Naive thymus-derived CD4-positive, alpha-beta T cell (primary cell): ENCODE data around the gene SPPL2C. TPM values are rescaled to one million over a fixed set of nuclear protein-coding genes. Genes with fewer than 3 reads are reported as not detected.

Experiments used
- ATAC-seq: fragments of 150-1000 bp; cut with Tn5 transposase; 2 replicates; pipeline ENCODE4 v1.10.0; 2021; ENCODE audit warnings: mild to moderate bottlenecking, moderate library complexity
- CTCF ChIA-PET: fragments of 350-600 bp; sonication (Branson Sonifier 250); formaldehyde crosslinking; loops from one replicate; lab custom pipeline; 2021; ENCODE audit warnings: antibody characterized with exemption; lab: Charles Lee
- POLR2A ChIA-PET: fragments of 350-600 bp; sonication (Branson Sonifier 250); formaldehyde crosslinking; loops from one replicate; lab custom pipeline; 2021; ENCODE audit warnings: antibody characterized with exemption, inconsistent platforms; lab: Charles Lee
- DNase-seq, 9 donors: peaks; one replicate each; pipeline versions ENCODE4 v3.0.0 to v3.0.0-alpha.2; 2020 to 2022; ENCODE audit warnings: mixed read lengths in 1 of 9
- H3K27ac ChIP-seq: one replicate; pipeline ENCODE4 v1.7.0; 2013; ENCODE audit warnings: mild to moderate bottlenecking, low read depth, low read length, moderate library complexity
- H3K27me3 ChIP-seq, 2 donors: one replicate each; pipeline ENCODE4 v1.7.0; 2013; ENCODE audit warnings: low read length in 2 of 2, mild to moderate bottlenecking in 2 of 2, moderate library complexity in 2 of 2; ENCODE audit not compliant: control insufficient read depth in 2 of 2, insufficient read depth in 2 of 2
- H3K36me3 ChIP-seq, 3 experiments: 1 replicate in 2 of 3; 2 replicates in 1 of 3; pipeline ENCODE4 v1.7.0; 2013; ENCODE audit warnings: low read length in 3 of 3, mild to moderate bottlenecking in 3 of 3, moderate library complexity in 1 of 3; ENCODE audit not compliant: insufficient read depth in 3 of 3, control insufficient read depth in 2 of 3
- H3K4me1 ChIP-seq, 2 donors: one replicate each; pipeline ENCODE4 v1.7.0; 2013; ENCODE audit warnings: low read length in 2 of 2, mild to moderate bottlenecking in 2 of 2, moderate library complexity in 1 of 2; ENCODE audit not compliant: control insufficient read depth in 2 of 2, insufficient read depth in 2 of 2
- H3K4me3 ChIP-seq: 2 replicates; pipeline ENCODE4 v1.7.0; 2013; ENCODE audit warnings: mild to moderate bottlenecking, low read length
- H3K9me3 ChIP-seq, 3 experiments: 1 replicate in 2 of 3; 2 replicates in 1 of 3; pipeline ENCODE4 v1.7.0; 2013; ENCODE audit warnings: low read length in 3 of 3; ENCODE audit not compliant: control insufficient read depth in 2 of 3
- H3K27ac Mint-ChIP-seq, 9 donors: one replicate each; pipeline ENCODE4 v1.8.0; 2020 to 2022; ENCODE audit warnings: mixed read lengths in 9 of 9, mild to moderate bottlenecking in 8 of 9, moderate library complexity in 5 of 9, inconsistent platforms in 2 of 9
- H3K27me3 Mint-ChIP-seq, 5 donors: one replicate each; pipeline ENCODE4 v1.8.0; 2021 to 2022; ENCODE audit warnings: mixed read lengths in 5 of 5, mild to moderate bottlenecking in 1 of 5
- H3K36me3 Mint-ChIP-seq, 5 donors: one replicate each; pipeline ENCODE4 v1.8.0; 2020 to 2022; ENCODE audit warnings: mixed read lengths in 5 of 5, mild to moderate bottlenecking in 3 of 5, inconsistent platforms in 1 of 5
- H3K4me1 Mint-ChIP-seq, 7 donors: one replicate each; pipeline ENCODE4 v1.8.0; 2020 to 2022; ENCODE audit warnings: mixed read lengths in 7 of 7, mild to moderate bottlenecking in 3 of 7, inconsistent platforms in 1 of 7
- H3K4me3 Mint-ChIP-seq, 10 donors: one replicate each; pipeline ENCODE4 v1.8.0; 2020 to 2022; ENCODE audit warnings: mild to moderate bottlenecking in 10 of 10, mixed read lengths in 10 of 10, moderate library complexity in 6 of 10, inconsistent platforms in 2 of 10
- H3K9me3 Mint-ChIP-seq, 11 donors: one replicate each; pipeline ENCODE4 v1.8.0; 2020 to 2022; ENCODE audit warnings: mixed read lengths in 11 of 11, mild to moderate bottlenecking in 4 of 11, inconsistent platforms in 1 of 11, moderate library complexity in 1 of 11
- intact Hi-C, 2 donors: fragments of 100-400 bp; cut with micrococcal nuclease; formaldehyde crosslinking; loops; one replicate each; pipeline ENCODE4 v1.15.1; 2023
- polyA plus RNA-seq, 2 donors: library from polyadenylated mRNA; unstranded; fragments of 300-500 nt; fragmentation: Illumina TruSeq; gene quantifications; one replicate each; pipeline ENCODE4 v1.2.3, GENCODE V29; 2021
- total RNA-seq, 6 experiments: library from RNA in 5 of 6; stranded (reverse) in 5 of 6; gene quantifications; 1 replicate in 5 of 6; 2 replicates in 1 of 6; pipeline ENCODE4 v1.2.3 and lab custom pipeline; 2021 to 2026

The SPPL2C gene
- total and polyA plus RNA-seq, 7 experiments from 2014 or later: not detected

DNA sequence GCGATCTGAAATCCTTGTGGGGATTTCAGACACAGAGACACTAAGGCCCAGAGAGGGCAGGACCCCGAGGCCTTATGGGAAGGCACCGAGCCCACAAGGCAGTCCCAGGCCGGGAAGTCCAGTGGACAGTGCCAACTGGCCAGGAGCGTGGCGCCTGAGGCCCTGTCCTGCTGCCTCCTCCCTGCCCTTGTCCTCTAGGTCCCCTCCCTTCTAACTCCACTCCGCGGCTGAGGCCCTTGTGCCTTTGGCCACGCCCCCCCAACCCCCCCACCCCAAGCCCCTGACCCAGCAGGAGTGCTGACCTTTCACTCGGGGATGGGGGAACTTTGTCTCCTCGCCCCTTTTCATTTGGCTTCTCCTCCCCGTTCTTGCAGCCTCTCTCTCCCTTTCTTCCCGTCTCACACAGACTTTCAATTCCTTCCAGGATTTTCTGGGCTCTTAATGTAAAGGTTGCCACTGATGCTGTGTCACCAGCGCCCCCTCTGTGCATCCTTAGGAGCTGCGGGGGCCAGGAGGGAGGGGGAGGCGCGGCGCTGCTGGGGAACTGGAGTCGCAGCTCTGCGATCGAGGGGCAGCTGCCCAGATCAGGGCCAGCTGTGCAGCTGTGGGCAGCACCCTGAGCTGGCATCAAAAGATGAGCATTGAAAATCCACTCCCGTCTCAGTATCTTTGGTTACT is 31.5 kb upstream of the SPPL2C start:
- ATAC-seq: no peak
- CTCF ChIA-PET: no interaction called here

DNA sequence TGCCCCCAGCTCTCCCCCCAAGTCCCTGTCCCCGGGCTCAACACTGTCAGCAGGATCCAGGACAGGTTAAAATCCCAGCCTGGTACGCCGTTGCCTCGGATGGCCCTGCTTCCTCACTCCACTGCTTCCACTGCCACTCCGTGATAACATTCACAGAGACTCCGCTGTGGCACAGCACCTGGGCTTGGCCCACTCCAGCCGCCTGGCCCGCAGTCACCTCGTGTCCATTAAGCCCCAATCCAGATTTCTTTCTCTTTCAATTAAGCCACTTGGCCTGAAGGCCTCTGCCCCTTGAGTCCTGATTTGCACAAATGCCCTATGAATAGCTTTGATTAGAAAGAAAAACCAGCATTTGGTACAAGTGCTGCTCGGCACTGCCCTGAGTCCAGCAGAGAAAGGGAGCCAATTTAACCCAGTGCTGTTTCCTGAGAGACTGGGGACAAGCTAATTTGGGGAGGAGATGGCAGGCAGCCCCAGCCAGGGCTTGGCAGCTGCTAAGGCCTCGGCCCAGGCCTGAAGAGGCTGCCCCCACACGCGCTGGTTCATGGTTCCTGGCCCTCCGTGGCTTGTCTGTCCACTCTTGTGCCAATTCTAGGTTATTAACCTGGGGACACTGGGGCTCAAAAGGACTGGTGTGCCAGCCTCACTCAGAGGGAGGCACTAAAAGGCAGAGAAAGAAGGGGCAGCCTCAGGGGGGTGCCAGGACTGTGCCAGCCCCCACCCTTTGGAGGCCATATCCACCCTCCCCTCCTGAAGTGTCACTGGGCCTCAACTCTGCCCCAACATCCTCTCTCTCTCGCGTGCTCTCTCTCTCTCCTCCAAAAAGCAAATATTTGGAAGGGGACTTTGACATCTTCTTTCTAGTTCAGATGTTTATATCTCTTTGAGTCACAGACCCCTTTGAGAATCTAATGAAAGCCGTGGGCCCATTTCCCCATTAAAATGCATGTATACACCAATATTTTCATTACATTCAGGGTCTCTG is 29.8 kb upstream of the SPPL2C start:
- H3K9me3 Mint-ChIP-seq: no peaks in the 10 kb centered on the region
- Histone ChIP-seq H3K36me3 (no peaks in the 10 kb centered on the region), H3K9me3 (no peaks in the 10 kb centered on the region), H3K27me3 (no peaks in the 10 kb centered on the region), H3K27ac (no peak overlapping the region), H3K4me3 (no peak overlapping the region), H3K4me1 (no peaks in the 10 kb centered on the region)
- H3K4me1 Mint-ChIP-seq: peaks cover 0 to 1% (median 0%) of the 10 kb centered on the region in 7 donors
- no peaks in the 10 kb centered on the region for H3K36me3 Mint-ChIP-seq
- H3K27me3 Mint-ChIP-seq: peaks cover 0 to 5% (median 4%) of the 10 kb centered on the region in 5 donors
- H3K27ac Mint-ChIP-seq: no peak overlapping the region
- CTCF ChIA-PET: interaction anchor here (1.1 kb wide), 1 partner anchor 9 kb away, joined by 3 read pairs; no protein-coding TSS in a partner anchor
- POLR2A ChIA-PET: no interaction called here
- DNase-seq: no peak
- ATAC-seq: no peak
- intact Hi-C loops: no loop called here
- no peak overlapping the region for H3K4me3 Mint-ChIP-seq

More for the DNA sequence above, 31.5 kb upstream of the SPPL2C start:
- H3K27me3 ChIP-seq: no peaks in the 10 kb centered on the region
- intact Hi-C loops: no loop called here
- peaks cover 0 to 5% (median 4%) of the 10 kb centered on the region in 5 donors for H3K27me3 Mint-ChIP-seq
- H3K36me3 Mint-ChIP-seq: no peaks in the 10 kb centered on the region
- no peak overlapping the region for H3K27ac ChIP-seq
- no peak overlapping the region for H3K4me3 ChIP-seq
- H3K4me1 ChIP-seq: no peaks in the 10 kb centered on the region
- POLR2A ChIA-PET: no interaction called here
- no peak for DNase-seq
- no peaks in the 10 kb centered on the region for H3K36me3 ChIP-seq
- no peak overlapping the region for H3K27ac Mint-ChIP-seq
- no peak overlapping the region for H3K4me3 Mint-ChIP-seq
- no peaks in the 10 kb centered on the region for H3K9me3 ChIP-seq
- peaks cover 0 to 1% (median 0%) of the 10 kb centered on the region in 7 donors for H3K4me1 Mint-ChIP-seq
- no peaks in the 10 kb centered on the region for H3K9me3 Mint-ChIP-seq

DNA sequence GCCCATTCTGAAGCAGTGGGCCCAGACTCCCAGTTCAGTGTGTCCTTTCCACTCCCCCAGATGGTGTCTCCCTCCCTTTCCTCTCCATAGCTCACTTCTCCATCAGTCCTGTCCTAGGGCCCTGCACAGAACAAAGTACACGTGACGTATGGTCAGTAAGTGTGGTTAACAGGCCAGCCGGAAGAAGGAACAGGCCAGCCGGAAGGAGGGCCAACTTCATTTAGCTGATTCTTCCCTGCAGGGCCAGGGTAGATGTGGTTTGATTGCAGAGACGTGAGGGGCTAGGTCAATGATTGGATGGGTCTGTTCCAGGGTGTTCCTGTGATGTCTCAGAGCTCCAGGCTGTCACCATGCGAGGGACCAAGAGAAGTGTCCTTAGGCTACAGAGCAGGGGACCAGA is 28.9 kb upstream of the SPPL2C start:
- Mint-ChIP-seq H3K4me1 (peaks cover 0 to 1% (median 0%) of the 10 kb centered on the region in 7 donors), H3K9me3 (no peaks in the 10 kb centered on the region), H3K4me3 (no peak overlapping the region), H3K27ac (no peak overlapping the region), H3K27me3 (peaks cover 0 to 5% (median 4%) of the 10 kb centered on the region in 5 donors), H3K36me3 (no peaks in the 10 kb centered on the region)
- ATAC-seq: no peak
- DNase-seq: no peak
- POLR2A ChIA-PET: no interaction called here
- no peaks in the 10 kb centered on the region for H3K9me3 ChIP-seq
- intact Hi-C loops: no loop called here
- no peaks in the 10 kb centered on the region for H3K4me1 ChIP-seq
- no peaks in the 10 kb centered on the region for H3K36me3 ChIP-seq
- no peak overlapping the region for H3K27ac ChIP-seq
- H3K4me3 ChIP-seq: no peak overlapping the region
- H3K27me3 ChIP-seq: no peaks in the 10 kb centered on the region
- CTCF ChIA-PET: interaction anchor here (1.1 kb wide), 1 partner anchor 8 kb away, joined by 3 read pairs; no protein-coding TSS in a partner anchor

DNA sequence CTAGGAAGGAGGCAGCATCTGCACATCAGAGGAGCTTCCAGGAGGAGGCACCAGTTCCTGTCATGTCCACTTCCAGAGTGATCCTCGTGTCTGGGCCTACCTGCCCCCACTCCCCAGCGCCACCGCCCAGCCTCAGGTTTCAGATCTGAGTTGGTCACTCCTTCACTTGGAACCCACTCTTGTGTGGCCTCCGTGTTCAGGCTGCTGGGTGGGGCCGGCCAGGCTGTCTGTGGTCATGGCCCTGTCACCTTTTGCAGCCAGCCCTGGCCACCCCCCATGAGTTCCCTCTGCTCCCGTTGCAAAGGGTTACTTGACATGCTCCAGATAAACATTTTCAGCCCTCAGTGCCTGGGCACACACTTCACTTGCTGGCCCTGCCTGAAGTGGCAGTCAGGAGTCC is 26.6 kb upstream of the SPPL2C start:
- intact Hi-C loops: no loop called here

DNA sequence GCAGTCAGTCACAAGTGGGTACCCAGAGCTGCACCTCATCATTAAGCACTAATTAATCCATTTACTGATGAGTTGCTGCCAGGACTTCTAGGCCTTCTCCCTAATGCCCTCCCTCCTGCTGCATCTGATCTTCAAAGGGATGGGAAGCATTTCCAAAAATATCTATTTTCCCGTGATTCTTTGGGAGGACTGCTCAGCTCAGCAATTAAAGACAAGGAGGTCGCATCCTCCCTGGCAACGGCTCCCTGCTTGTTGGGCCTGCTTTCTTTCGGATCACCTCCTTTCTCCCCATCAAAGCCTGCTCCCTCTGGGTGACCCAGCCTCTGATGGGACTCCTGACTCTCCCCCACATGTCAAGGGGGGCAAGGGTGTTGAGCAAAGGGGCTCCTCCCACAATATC is 26.0 kb upstream of the SPPL2C start:
- Histone ChIP-seq H3K4me1 (no peaks in the 10 kb centered on the region), H3K27me3 (no peaks in the 10 kb centered on the region), H3K4me3 (no peak overlapping the region), H3K27ac (no peak overlapping the region), H3K36me3 (no peaks in the 10 kb centered on the region), H3K9me3 (no peaks in the 10 kb centered on the region)
- ChIA-PET CTCF (no interaction called here), POLR2A (no interaction called here)
- no peak for DNase-seq
- no peak for ATAC-seq
- Mint-ChIP-seq H3K4me3 (no peak overlapping the region), H3K4me1 (peaks cover 0 to 1% (median 0%) of the 10 kb centered on the region in 7 donors), H3K27ac (no peak overlapping the region), H3K9me3 (no peaks in the 10 kb centered on the region), H3K27me3 (no peaks in the 10 kb centered on the region), H3K36me3 (no peaks in the 10 kb centered on the region)
- intact Hi-C loops: no loop called here

More for the DNA sequence above, 26.6 kb upstream of the SPPL2C start:
- no peaks in the 10 kb centered on the region for H3K4me1 ChIP-seq
- ATAC-seq: no peak
- no peaks in the 10 kb centered on the region for H3K4me1 Mint-ChIP-seq
- H3K36me3 ChIP-seq: no peaks in the 10 kb centered on the region
- H3K4me3 Mint-ChIP-seq: no peak overlapping the region
- no peak for DNase-seq
- no peaks in the 10 kb centered on the region for H3K9me3 Mint-ChIP-seq
- H3K27me3 Mint-ChIP-seq: no peaks in the 10 kb centered on the region
- ChIA-PET POLR2A (no interaction called here), CTCF (no interaction called here)
- no peaks in the 10 kb centered on the region for H3K9me3 ChIP-seq
- H3K27ac ChIP-seq: no peak overlapping the region
- H3K4me3 ChIP-seq: no peak overlapping the region
- no peaks in the 10 kb centered on the region for H3K36me3 Mint-ChIP-seq
- H3K27me3 ChIP-seq: no peaks in the 10 kb centered on the region
- no peak overlapping the region for H3K27ac Mint-ChIP-seq

DNA sequence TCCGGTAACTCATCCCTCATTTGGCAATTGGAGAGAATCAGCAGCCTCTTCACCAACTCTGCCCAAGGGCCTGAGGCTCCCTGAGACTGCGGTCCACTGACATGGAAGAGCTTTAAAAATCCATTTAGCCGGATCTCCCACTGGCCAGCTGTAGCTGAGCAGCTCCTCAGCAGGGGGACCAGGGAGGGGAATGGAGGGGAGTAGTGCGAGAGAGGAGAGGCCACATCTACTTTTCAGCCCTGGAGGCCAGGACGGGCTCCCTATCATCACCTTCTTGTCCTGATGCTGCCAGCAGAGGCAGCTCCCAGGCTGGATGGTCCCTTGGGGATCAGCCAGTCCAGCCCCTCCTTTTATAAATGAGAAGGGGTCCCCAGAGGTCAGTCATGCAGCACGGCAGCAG is 25.0 kb upstream of the SPPL2C start:
- no peaks in the 10 kb centered on the region for H3K36me3 ChIP-seq
- ChIA-PET CTCF (no interaction called here), POLR2A (no interaction called here)
- ATAC-seq (no peak), DNase-seq (no peak)
- no peaks in the 10 kb centered on the region for H3K27me3 ChIP-seq
- H3K27ac ChIP-seq: no peak overlapping the region
- H3K4me3 ChIP-seq: no peak overlapping the region
- Mint-ChIP-seq H3K36me3 (no peaks in the 10 kb centered on the region), H3K4me3 (no peak overlapping the region), H3K9me3 (no peaks in the 10 kb centered on the region), H3K27me3 (no peaks in the 10 kb centered on the region), H3K4me1 (peaks cover 0 to 4% (median 0%) of the 10 kb centered on the region in 7 donors), H3K27ac (no peak overlapping the region)
- no peaks in the 10 kb centered on the region for H3K4me1 ChIP-seq
- intact Hi-C loops: no loop called here
- H3K9me3 ChIP-seq: no peaks in the 10 kb centered on the region
